Melanocyte of skin (primary cell): ENCODE results near the gene PAIP2. TPM values are rescaled to one million over a fixed set of nuclear protein-coding genes. Genes with fewer than 3 reads are reported as not detected.

ENCODE experiments used
- small RNA-seq, 2 donors: library from RNA; depleted of rRNA; stranded (forward); fragments of <200 nt; gene quantifications; one replicate each; pipeline ENCODE3, GENCODE V24; 2012
- total RNA-seq, 2 donors: library from RNA; depleted of rRNA; stranded (reverse); fragments of >200 nt; gene quantifications; 2 replicates each; pipeline ENCODE4 v1.2.3, GENCODE V29; 2012

PAIP2 gene
- total RNA-seq = 10 to 100 TPM; 49.6 to 52.6 TPM

GRCh38 chr5:139341689-139342422 is at the start of gene PAIP2:
Gene PAIP2, plus strand, starts transcription at chr5:139341854. Its CDS starts 21,931 bp downstream, at chr5:139363785.

GRCh38 chr5:139293507-139294373 is 47.9 kb upstream of the PAIP2 start, which contains the start of gene MATR3:
Gene MATR3, plus strand, starts transcription at chr5:139293740. Its CDS starts 13,676 bp downstream, at chr5:139307416.

GRCh38 chr5:139383275-139383992 is 41.8 kb downstream of the PAIP2 start, which contains the start of gene SLC23A1:
Gene SLC23A1, minus strand, starts transcription at chr5:139383297. Its CDS starts 44 bp downstream, at chr5:139383253.

GRCh38 chr5:139389701-139390638 is 48.3 kb downstream of the PAIP2 start, which contains the start of gene MZB1:
Gene MZB1, minus strand, starts transcription at chr5:139389913. Its CDS starts 57 bp downstream, at chr5:139389856.

GRCh38 chr5:139394654-139395566 is 53.3 kb downstream of the PAIP2 start, which contains the start of gene PROB1:
Gene PROB1, minus strand, starts transcription at chr5:139395104. Its CDS starts 23 bp downstream, at chr5:139395081.

GRCh38 chr5:139403787-139404483 is 62.3 kb downstream of the PAIP2 start, which contains the start of gene SPATA24:
Gene SPATA24, minus strand, starts transcription at chr5:139404089. Its CDS starts 29 bp downstream, at chr5:139404060.

Small RNA genes lying within 50 kb of the gene (small RNA-seq; reads per million reads assigned to genes)
- 0 reads per million in 2 donors for gene RNA5SP195

Other genes starting within 250 kb of the PAIP2 start
- 10 to 100 TPM; 56.3 to 64.7 TPM for gene SIL1, start 143.5 kb upstream of the PAIP2 start, total RNA-seq
- 100 to 1,000 TPM; 169 to 183 TPM for gene MATR3, start 48.1 kb upstream of the PAIP2 start, total RNA-seq
- not detected for gene SLC23A1, start 41.4 kb downstream of the PAIP2 start, total RNA-seq
- not detected for gene MZB1, start 48.1 kb downstream of the PAIP2 start, total RNA-seq
- under 1 TPM; 0.34 to 0.67 TPM for gene PROB1, start 53.2 kb downstream of the PAIP2 start, total RNA-seq
- gene SPATA24, start 62.2 kb downstream of the PAIP2 start, total RNA-seq = 1 to 10 TPM; 3.8 to 4.3 TPM
- gene DNAJC18, start 97.7 kb downstream of the PAIP2 start, total RNA-seq = 1 to 10 TPM; 8.6 to 9.3 TPM
- not detected for gene ECSCR, start 120.9 kb downstream of the PAIP2 start, total RNA-seq
- gene SMIM33, start 129.2 kb downstream of the PAIP2 start, total RNA-seq = under 1 TPM in 1 of 2 donors, not detected in 1; under 0.01 TPM
- gene STING1, start 140.9 kb downstream of the PAIP2 start, total RNA-seq = 10 to 100 TPM; 17.2 to 28.6 TPM
- 10 to 100 TPM; 60.2 to 67.6 TPM for gene UBE2D2, start 219.5 kb downstream of the PAIP2 start, total RNA-seq